H9 (cell line): ENCODE results near the gene IL20. TPM values are rescaled to one million over a fixed set of nuclear protein-coding genes. Genes with fewer than 3 reads are reported as not detected.
A peak's percentile ranks its signal among the peaks of the same experiment; 100 is the strongest.

Experiments used
- DNase-seq: peaks from one replicate; pipeline ENCODE4 v3.0.0-alpha.2; 2017
- H2AFZ ChIP-seq: one replicate; pipeline ENCODE4 v1.6.1; 2013; ENCODE audit warnings: mild to moderate bottlenecking, low read length, control low read depth, moderate library complexity
- H2AK5ac ChIP-seq: 2 replicates; pipeline ENCODE4 v1.6.1; 2013; ENCODE audit warnings: low read length, control low read depth, mixed read lengths; ENCODE audit not compliant: insufficient read length
- H2BK120ac ChIP-seq: one replicate; pipeline ENCODE4 v1.6.1; 2013; ENCODE audit warnings: low read depth, mild to moderate bottlenecking, low read length, control low read depth, inconsistent platforms; ENCODE audit not compliant: poor library complexity, severe bottlenecking
- H2BK12ac ChIP-seq: 2 replicates; pipeline ENCODE4 v1.6.1; 2013; ENCODE audit warnings: low read length, control low read depth, mixed read lengths, low read depth; ENCODE audit not compliant: insufficient read length
- H2BK15ac ChIP-seq: 2 replicates; pipeline ENCODE4 v1.6.1; 2013; ENCODE audit warnings: low read depth, low read length, control low read depth
- H2BK20ac ChIP-seq: one replicate; pipeline ENCODE4 v1.6.1; 2013; ENCODE audit warnings: low read depth, mild to moderate bottlenecking, low read length, control low read depth, inconsistent platforms; ENCODE audit not compliant: poor library complexity, severe bottlenecking
- H2BK5ac ChIP-seq: 2 replicates; pipeline ENCODE4 v1.6.1; 2013; ENCODE audit warnings: low read length, control low read depth, mixed read lengths; ENCODE audit not compliant: insufficient read length
- H3K14ac ChIP-seq: 2 replicates; pipeline ENCODE4 v1.6.1; 2013; ENCODE audit warnings: low read length, control low read depth; ENCODE audit not compliant: insufficient read depth
- H3K18ac ChIP-seq: 2 replicates; pipeline ENCODE4 v1.6.1; 2013; ENCODE audit warnings: low read depth, mild to moderate bottlenecking, mixed read lengths, low read length, control low read depth; ENCODE audit not compliant: insufficient read length
- H3K23ac ChIP-seq: 2 replicates; pipeline ENCODE4 v1.6.1; 2013; ENCODE audit warnings: low read length, control low read depth, mixed read lengths, low read depth; ENCODE audit not compliant: insufficient read length
- H3K23me2 ChIP-seq: 2 replicates; pipeline ENCODE4 v1.6.1; 2013; ENCODE audit warnings: low read depth, mild to moderate bottlenecking, mixed read lengths, low read length, control low read depth; ENCODE audit not compliant: insufficient read length, poor library complexity, severe bottlenecking
- H3K27ac ChIP-seq: 2 replicates; pipeline ENCODE4 v1.5.1; 2013; ENCODE audit warnings: low read length, control low read depth, mixed read lengths, low read depth; ENCODE audit not compliant: insufficient read length
- H3K27me3 ChIP-seq: 2 replicates; pipeline ENCODE4 v1.6.1; 2013; ENCODE audit warnings: low read length, control low read depth, inconsistent platforms; ENCODE audit not compliant: insufficient read depth
- H3K4ac ChIP-seq: 2 replicates; pipeline ENCODE4 v1.6.1; 2013; ENCODE audit warnings: low read depth, mild to moderate bottlenecking, control low read depth, inconsistent platforms, low read length, moderate library complexity
- H3K4me1 ChIP-seq: 2 replicates; pipeline ENCODE4 v1.6.1; 2013; ENCODE audit warnings: low read length, control low read depth, inconsistent platforms; ENCODE audit not compliant: insufficient read depth
- H3K4me2 ChIP-seq: 2 replicates; pipeline ENCODE4 v1.6.1; 2013; ENCODE audit warnings: low read length, control low read depth, mixed read lengths; ENCODE audit not compliant: insufficient read length, insufficient read depth
- H3K56ac ChIP-seq: 2 replicates; pipeline ENCODE4 v1.6.1; 2013; ENCODE audit warnings: low read depth, mild to moderate bottlenecking, mixed read lengths, low read length, control low read depth; ENCODE audit not compliant: insufficient read length
- H3K79me1 ChIP-seq: 2 replicates; pipeline ENCODE4 v1.6.1; 2013; ENCODE audit warnings: low read depth, mild to moderate bottlenecking, moderate library complexity, low read length, control low read depth, inconsistent platforms; ENCODE audit not compliant: insufficient read depth, poor library complexity, severe bottlenecking
- H3K79me2 ChIP-seq: 2 replicates; pipeline ENCODE4 v1.6.1; 2013; ENCODE audit warnings: low read length, control low read depth, inconsistent platforms; ENCODE audit not compliant: insufficient read depth
- H3K9ac ChIP-seq: 2 replicates; pipeline ENCODE4 v1.6.1; 2013; ENCODE audit warnings: low read length, control low read depth, mixed read lengths; ENCODE audit not compliant: insufficient read length; ENCODE audit errors: extremely low read depth
- H3K9me3 ChIP-seq: one replicate; pipeline ENCODE4 v1.6.1; 2013; ENCODE audit warnings: low read depth, low read length, inconsistent platforms; ENCODE audit not compliant: control insufficient read depth
- H3T11ph ChIP-seq: one replicate; pipeline ENCODE4 v1.6.1; 2013; ENCODE audit warnings: mild to moderate bottlenecking, low read length, control low read depth, inconsistent platforms
- H4K20me1 ChIP-seq: one replicate; pipeline ENCODE4 v1.6.1; 2013; ENCODE audit not compliant: control insufficient read depth, insufficient read length, insufficient read depth
- H4K5ac ChIP-seq: 2 replicates; pipeline ENCODE4 v1.6.1; 2013; ENCODE audit warnings: low read depth, mild to moderate bottlenecking, mixed read lengths, low read length, control low read depth; ENCODE audit not compliant: insufficient read length
- H4K8ac ChIP-seq: replicated peaks from 2 replicates; pipeline ENCODE4 v1.6.1; 2013; ENCODE audit warnings: low read length, control low read depth, mixed read lengths, low read depth; ENCODE audit not compliant: insufficient read length
- H4K91ac ChIP-seq: 2 replicates; pipeline ENCODE4 v1.6.1; 2013; ENCODE audit warnings: low read depth, mild to moderate bottlenecking, moderate library complexity, mixed read lengths, low read length, control low read depth; ENCODE audit not compliant: insufficient read length
- H3K27ac Mint-ChIP-seq, 3 experiments: 2 replicates in 2 of 3; 3 replicates in 1 of 3; pipeline ENCODE4 v1.8.0; 2020 to 2021; ENCODE audit warnings: mixed read lengths in 3 of 3, mild to moderate bottlenecking in 1 of 3, moderate library complexity in 1 of 3
- H3K27me3 Mint-ChIP-seq: 2 replicates; pipeline ENCODE4 v1.8.0; 2021; ENCODE audit warnings: low read depth, mild to moderate bottlenecking, moderate library complexity, mixed read lengths
- H3K36me3 Mint-ChIP-seq, 3 experiments: 2 replicates in 2 of 3; 3 replicates in 1 of 3; pipeline ENCODE4 v1.8.0; 2020 to 2021; ENCODE audit warnings: low read depth in 3 of 3, mixed read lengths in 3 of 3; ENCODE audit not compliant: insufficient read depth in 1 of 3
- H3K4me1 Mint-ChIP-seq, 2 experiments: 2 replicates each; pipeline ENCODE4 v1.8.0; 2020; ENCODE audit warnings: mixed read lengths in 2 of 2
- H3K4me3 Mint-ChIP-seq, 2 experiments: 2 replicates in 1 of 2; 3 replicates in 1 of 2; pipeline ENCODE4 v1.8.0; 2020 to 2021; ENCODE audit warnings: mild to moderate bottlenecking in 2 of 2, mixed read lengths in 2 of 2, moderate library complexity in 1 of 2
- H3K9me3 Mint-ChIP-seq, 2 experiments: 2 replicates in 1 of 2; 3 replicates in 1 of 2; pipeline ENCODE4 v1.8.0; 2020; ENCODE audit warnings: mild to moderate bottlenecking in 2 of 2, mixed read lengths in 2 of 2, moderate library complexity in 1 of 2
- WGBS: extraction: QIAGEN DNeasy Blood & Tissue Kit; methylation state at CpG from one replicate; pipeline ENCODE4 v1.1.7; 2013; ENCODE audit warnings: missing lambda C conversion rate, low lambda C conversion rate, mixed read lengths; ENCODE audit not compliant: insufficient read length; ENCODE audit errors: extremely low coverage; 5-methylcytosine and 5-hydroxymethylcytosine counted together
- total RNA-seq: library from RNA; stranded (reverse); gene quantifications from 2 replicates; pipeline ENCODE4 v1.2.1, GENCODE V29; 2021
- TF ChIP-seq, protein P1 (sequence below): fragments of 200-600 bp; sonication (generic); conservative IDR thresholded peaks from 3 replicates; pipeline ENCODE4 v1.8.0; 2021; ENCODE audit warnings: antibody characterized with exemption, mild to moderate bottlenecking

Gene IL20
- total RNA-seq, 1 experiment from 2014 or later = not detected

DNA sequence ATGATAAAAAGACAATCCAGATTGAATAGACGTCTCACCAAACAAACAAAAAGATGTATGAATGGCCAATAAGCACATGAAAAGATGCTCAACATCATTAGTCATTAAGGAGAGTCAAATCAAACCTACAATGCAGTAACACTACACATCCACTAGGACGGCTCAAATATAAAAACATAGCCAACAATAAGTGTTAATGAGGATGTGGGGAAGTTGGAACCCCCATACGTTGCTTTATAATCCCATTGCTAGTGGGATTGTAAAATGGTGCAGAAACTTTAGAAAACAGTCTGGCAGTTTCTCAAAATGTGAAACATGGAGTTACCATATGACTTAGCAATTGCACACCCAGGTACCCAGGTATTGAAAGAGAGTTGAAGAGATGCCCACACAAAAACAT, 17.1 kb downstream of the IL20 start:
- Histone ChIP-seq H4K20me1 (no peaks in the 10 kb centered on the region), H3K9ac (no peak overlapping the region), H2AFZ (no peak overlapping the region), H2BK5ac (no peak overlapping the region), H3K23me2 (no peaks in the 10 kb centered on the region), H3K4me2 (no peak overlapping the region), H4K8ac (no peak overlapping the region), H3T11ph (no peak overlapping the region), H3K9me3 (peaks cover 5% of the 10 kb centered on the region), H3K27me3 (no peaks in the 10 kb centered on the region), H4K5ac (no peak overlapping the region), H3K23ac (no peak overlapping the region), H2AK5ac (no peak overlapping the region), H3K79me1 (no peaks in the 10 kb centered on the region), H3K4ac (no peak overlapping the region), H3K56ac (no peak overlapping the region), H2BK15ac (no peak overlapping the region), H3K79me2 (no peaks in the 10 kb centered on the region), H3K4me1 (no peaks in the 10 kb centered on the region), H4K91ac (no peak overlapping the region), H3K27ac (no peak overlapping the region), H3K14ac (no peak overlapping the region), H2BK12ac (no peak overlapping the region), H3K18ac (no peak overlapping the region), H2BK120ac (no peak overlapping the region), H2BK20ac (no peak overlapping the region)
- H3K4me1 Mint-ChIP-seq = no peaks in the 10 kb centered on the region
- no peak overlapping the region for H3K27ac Mint-ChIP-seq
- TF ChIP-seq, protein P1, sequence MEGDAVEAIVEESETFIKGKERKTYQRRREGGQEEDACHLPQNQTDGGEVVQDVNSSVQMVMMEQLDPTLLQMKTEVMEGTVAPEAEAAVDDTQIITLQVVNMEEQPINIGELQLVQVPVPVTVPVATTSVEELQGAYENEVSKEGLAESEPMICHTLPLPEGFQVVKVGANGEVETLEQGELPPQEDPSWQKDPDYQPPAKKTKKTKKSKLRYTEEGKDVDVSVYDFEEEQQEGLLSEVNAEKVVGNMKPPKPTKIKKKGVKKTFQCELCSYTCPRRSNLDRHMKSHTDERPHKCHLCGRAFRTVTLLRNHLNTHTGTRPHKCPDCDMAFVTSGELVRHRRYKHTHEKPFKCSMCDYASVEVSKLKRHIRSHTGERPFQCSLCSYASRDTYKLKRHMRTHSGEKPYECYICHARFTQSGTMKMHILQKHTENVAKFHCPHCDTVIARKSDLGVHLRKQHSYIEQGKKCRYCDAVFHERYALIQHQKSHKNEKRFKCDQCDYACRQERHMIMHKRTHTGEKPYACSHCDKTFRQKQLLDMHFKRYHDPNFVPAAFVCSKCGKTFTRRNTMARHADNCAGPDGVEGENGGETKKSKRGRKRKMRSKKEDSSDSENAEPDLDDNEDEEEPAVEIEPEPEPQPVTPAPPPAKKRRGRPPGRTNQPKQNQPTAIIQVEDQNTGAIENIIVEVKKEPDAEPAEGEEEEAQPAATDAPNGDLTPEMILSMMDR = peak; percentile 53
- WGBS = no CpG with 5 or more reads among the region's 3 CpGs
- H3K36me3 Mint-ChIP-seq = peaks cover 0 to 14% (median 4%) of the 10 kb centered on the region in 3 experiments; a peak in 5 of 7 replicates
- DNase-seq = no peak
- no peak overlapping the region for H3K4me3 Mint-ChIP-seq
- peaks cover 5% of the 10 kb centered on the region for H3K27me3 Mint-ChIP-seq
- peaks cover 17 to 24% of the 10 kb centered on the region in 2 experiments for H3K9me3 Mint-ChIP-seq
